Esophagus squamous epithelium (tissue), 5 donors: Measurements from ENCODE around the gene PRPS1. TPM values are rescaled to one million over a fixed set of nuclear protein-coding genes. Genes with fewer than 3 reads are reported as not detected.
"Not testable (repeated sequence)": the region's sequence is repeated elsewhere in the genome, so short reads cannot be mapped to it uniquely, and the experiment has no call there.

Experiments
- DNase-seq: peaks from one replicate; lab custom pipeline; 2025; lab: John Stamatoyannopoulos, UW
- H3K27ac ChIP-seq, 4 donors: fragments of 200-600 bp; sonication (generic); one replicate each; pipeline ENCODE4 v1.5.1; 2016 to 2019; ENCODE audit warnings: mild to moderate bottlenecking in 1 of 4
- H3K27me3 ChIP-seq, 4 donors: fragments of 200-600 bp; sonication (generic); 1 replicate in 3 of 4; 2 replicates in 1 of 4; pipeline versions ENCODE4 v1.5.1 to v1.6.0; 2017 to 2021; ENCODE audit warnings: antibody characterized with exemption in 1 of 4
- H3K36me3 ChIP-seq, 3 donors: fragments of 200-600 bp; sonication (generic); one replicate each; pipeline ENCODE4 v1.5.1; 2016 to 2019
- H3K4me1 ChIP-seq, 3 donors: fragments of 200-600 bp; sonication (generic); one replicate each; pipeline ENCODE4 v1.5.1; 2017 to 2019
- H3K4me3 ChIP-seq, 4 donors: fragments of 200-600 bp; sonication (generic); 1 replicate in 3 of 4; 2 replicates in 1 of 4; pipeline ENCODE4 v1.5.1; 2016 to 2019; ENCODE audit warnings: mild to moderate bottlenecking in 2 of 4, moderate library complexity in 1 of 4
- H3K9me3 ChIP-seq, 3 donors: fragments of 200-600 bp; sonication (generic); one replicate each; pipeline ENCODE4 v1.5.1; 2016 to 2019
- POLR2A ChIP-seq, 4 donors: fragments of 450-650 bp; IDR thresholded peaks; one replicate each; pipeline ENCODE4 v1.6.1; 2017; ENCODE audit warnings: antibody characterized with exemption in 4 of 4, mild to moderate bottlenecking in 4 of 4, moderate library complexity in 3 of 4
- WGBS, 2 donors: methylation state at CpG; one replicate each; pipeline ENCODE4 v1.1.5; 2018; 5-methylcytosine and 5-hydroxymethylcytosine counted together
- intact Hi-C: fragments of 100-400 bp; cut with DNase I; formaldehyde crosslinking; loops from one replicate; pipeline ENCODE4 v1.15.0; 2022
- total RNA-seq, 4 donors: library from RNA; depleted of rRNA; stranded (reverse); fragments of >200 nt; gene quantifications; one replicate each; pipeline ENCODE4 v1.1.0, GENCODE V29; 2016
- TF ChIP-seq, protein P1 (sequence below), 6 experiments: fragments of 450-650 bp in 4 of 6; fragments of 200-600 bp in 2 of 6; sonication (generic) in 2 of 6; IDR thresholded peaks; one replicate each; pipeline ENCODE4 v1.5.1; 2016 to 2019; ENCODE audit warnings: antibody characterized with exemption in 6 of 6, mild to moderate bottlenecking in 4 of 6, moderate library complexity in 4 of 6
- donor health status: DM: yes; HTN: yes; CAD: no.

The PRPS1 gene
- total RNA-seq, 4 donors from 2014 or later, result 9.1 to 18.1 (median 16.5) TPM

DNA sequence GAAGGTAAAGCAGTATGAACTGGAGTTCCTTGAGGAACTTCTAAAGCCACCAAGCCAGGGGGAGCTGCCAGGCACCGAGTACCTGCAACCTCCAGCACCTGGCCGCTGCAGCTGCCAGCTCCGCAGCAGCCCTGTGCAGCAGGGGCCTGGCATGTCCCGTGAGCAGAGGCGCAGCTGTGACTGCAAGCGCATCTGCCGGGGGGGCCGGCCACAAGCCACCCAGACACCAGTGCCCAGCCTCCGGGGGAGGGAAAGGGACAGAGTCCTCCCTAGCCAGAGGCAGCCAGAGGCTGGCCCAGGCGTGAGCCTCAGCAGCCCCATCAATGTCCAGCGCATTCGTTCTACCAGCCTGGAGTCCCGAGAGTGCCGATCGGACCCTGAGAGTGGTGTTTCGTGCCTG, 26.6 kb upstream of the PRPS1 start:
- Histone ChIP-seq H3K27ac (no peak overlapping the region), H3K4me1 (no peaks in the 10 kb centered on the region), H3K4me3 (no peak overlapping the region), H3K36me3 (no peaks in the 10 kb centered on the region), H3K27me3 (no peaks in the 10 kb centered on the region), H3K9me3 (no peaks in the 10 kb centered on the region)
- WGBS, 2 donors, result no CpG with 5 or more reads among the region's 16 CpGs
- TF ChIP-seq POLR2A (IDR thresholded peaks at IDR 0.05), result no peak
- TF ChIP-seq, protein P1, sequence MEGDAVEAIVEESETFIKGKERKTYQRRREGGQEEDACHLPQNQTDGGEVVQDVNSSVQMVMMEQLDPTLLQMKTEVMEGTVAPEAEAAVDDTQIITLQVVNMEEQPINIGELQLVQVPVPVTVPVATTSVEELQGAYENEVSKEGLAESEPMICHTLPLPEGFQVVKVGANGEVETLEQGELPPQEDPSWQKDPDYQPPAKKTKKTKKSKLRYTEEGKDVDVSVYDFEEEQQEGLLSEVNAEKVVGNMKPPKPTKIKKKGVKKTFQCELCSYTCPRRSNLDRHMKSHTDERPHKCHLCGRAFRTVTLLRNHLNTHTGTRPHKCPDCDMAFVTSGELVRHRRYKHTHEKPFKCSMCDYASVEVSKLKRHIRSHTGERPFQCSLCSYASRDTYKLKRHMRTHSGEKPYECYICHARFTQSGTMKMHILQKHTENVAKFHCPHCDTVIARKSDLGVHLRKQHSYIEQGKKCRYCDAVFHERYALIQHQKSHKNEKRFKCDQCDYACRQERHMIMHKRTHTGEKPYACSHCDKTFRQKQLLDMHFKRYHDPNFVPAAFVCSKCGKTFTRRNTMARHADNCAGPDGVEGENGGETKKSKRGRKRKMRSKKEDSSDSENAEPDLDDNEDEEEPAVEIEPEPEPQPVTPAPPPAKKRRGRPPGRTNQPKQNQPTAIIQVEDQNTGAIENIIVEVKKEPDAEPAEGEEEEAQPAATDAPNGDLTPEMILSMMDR (IDR thresholded peaks at IDR 0.05), result no peak
- DNase-seq, result no peak
- intact Hi-C loops, result no loop called here

DNA sequence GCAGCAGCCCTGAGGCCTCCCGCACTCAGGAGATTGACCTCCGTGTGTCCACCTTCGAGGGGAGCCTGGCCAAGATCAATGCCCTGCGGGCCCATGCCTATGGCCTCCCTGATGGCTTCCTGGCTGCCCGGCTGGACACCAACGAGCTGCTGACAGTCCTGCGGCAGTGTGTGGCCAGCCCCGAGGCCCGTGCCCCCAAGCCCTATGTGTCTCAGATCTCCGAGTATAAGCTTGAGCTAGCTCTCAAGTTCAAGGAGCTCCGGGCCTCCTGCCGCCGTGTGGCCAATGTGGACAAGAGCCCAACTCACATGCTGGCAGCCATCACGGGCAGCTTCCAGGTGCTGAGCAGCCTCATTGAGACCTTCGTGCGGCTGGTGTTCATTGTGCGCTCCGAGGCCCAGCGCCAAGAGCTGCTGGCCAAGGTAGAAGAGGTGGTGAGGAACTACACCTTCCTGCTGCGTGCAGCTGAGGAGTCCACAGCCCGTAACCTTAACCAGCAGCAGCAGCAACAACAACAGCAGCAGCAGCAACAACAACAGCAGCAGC, 25.5 kb upstream of the PRPS1 start:
- WGBS, 2 donors, result no CpG with 5 or more reads among the region's 21 CpGs
- no peaks in the 10 kb centered on the region for H3K27me3 ChIP-seq
- no peak overlapping the region for H3K4me3 ChIP-seq
- no peak overlapping the region for H3K27ac ChIP-seq
- H3K4me1 ChIP-seq, result no peaks in the 10 kb centered on the region
- no peaks in the 10 kb centered on the region for H3K9me3 ChIP-seq
- DNase-seq, result no peak
- TF ChIP-seq, protein P1 (IDR thresholded peaks at IDR 0.05), result no peak
- H3K36me3 ChIP-seq, result no peaks in the 10 kb centered on the region
- intact Hi-C loops, result no loop called here

DNA sequence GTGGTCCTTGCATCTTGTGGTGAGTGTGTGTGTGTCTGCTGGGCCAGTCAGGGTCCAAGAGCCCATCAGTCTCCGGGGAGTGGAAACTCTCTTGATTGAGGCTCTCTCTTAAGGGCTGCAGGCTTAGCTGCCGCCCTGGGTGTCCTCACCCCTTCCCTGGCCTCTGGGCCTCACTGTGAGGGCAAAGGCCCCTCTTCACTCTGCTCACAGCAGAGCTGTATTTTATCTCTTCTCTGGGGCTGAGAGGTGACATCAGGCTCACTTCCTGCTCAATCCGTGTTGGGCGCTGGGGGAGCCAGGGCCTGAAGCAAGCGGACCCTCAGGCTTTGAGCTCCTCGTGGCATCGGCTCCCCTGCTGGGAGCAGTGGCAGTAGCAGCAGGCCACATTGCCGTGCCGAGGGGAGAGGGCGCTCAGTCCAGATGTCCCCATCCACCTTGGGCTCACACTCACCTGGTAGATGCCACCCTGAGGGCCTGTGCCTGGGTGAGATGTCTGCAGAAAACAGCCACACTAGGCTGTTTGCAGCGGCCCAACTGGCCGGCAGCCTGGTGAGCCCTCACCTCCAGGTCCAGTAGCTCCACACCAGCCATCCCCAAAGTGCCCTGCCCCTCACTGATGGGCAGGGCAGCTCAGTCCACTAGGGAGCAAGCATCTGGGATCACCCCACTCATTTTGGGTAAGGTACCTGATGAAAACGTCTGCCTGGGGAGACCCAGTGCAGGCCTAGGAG, 24.7 kb upstream of the PRPS1 start:
- DNase-seq, result no peak
- H3K27me3 ChIP-seq, result no peaks in the 10 kb centered on the region
- TF ChIP-seq, protein P1 (IDR thresholded peaks at IDR 0.05), result no peak
- no peak for TF ChIP-seq POLR2A (IDR thresholded peaks at IDR 0.05)
- intact Hi-C loops, result no loop called here
- WGBS, 2 donors, result no CpG with 5 or more reads among the region's 13 CpGs
- H3K4me3 ChIP-seq, result no peak overlapping the region
- H3K27ac ChIP-seq, result no peak overlapping the region
- H3K36me3 ChIP-seq, result no peaks in the 10 kb centered on the region
- H3K9me3 ChIP-seq, result no peaks in the 10 kb centered on the region
- no peaks in the 10 kb centered on the region for H3K4me1 ChIP-seq

DNA sequence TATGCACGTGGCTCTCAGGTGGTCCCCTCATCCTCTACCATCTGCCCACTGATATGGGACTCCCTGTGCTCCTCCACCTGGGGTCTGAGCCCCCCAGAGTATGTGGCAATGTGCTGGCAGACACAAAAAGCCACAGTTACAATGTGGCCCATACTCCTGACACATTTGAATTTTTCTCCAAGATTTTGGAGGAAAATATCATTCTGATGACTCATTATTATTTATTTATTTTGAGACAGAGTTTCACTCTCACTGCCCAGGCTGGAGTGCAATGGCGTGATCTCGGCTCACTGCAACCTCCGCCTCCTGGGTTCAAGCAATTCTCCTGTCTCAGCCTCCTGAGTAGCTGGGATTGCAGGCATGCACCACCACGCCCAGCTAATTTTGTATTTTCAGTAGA, 19.2 kb upstream of the PRPS1 start:
- H3K4me1 ChIP-seq, H3K4me3 ChIP-seq, H3K9me3 ChIP-seq, DNase-seq, H3K27ac ChIP-seq, intact Hi-C loops, H3K27me3 ChIP-seq, H3K36me3 ChIP-seq: not testable (repeated sequence)
- WGBS, 2 donors, result 50 to 72% methylated on average over 1 to 5 of the region's 5 CpGs

DNA sequence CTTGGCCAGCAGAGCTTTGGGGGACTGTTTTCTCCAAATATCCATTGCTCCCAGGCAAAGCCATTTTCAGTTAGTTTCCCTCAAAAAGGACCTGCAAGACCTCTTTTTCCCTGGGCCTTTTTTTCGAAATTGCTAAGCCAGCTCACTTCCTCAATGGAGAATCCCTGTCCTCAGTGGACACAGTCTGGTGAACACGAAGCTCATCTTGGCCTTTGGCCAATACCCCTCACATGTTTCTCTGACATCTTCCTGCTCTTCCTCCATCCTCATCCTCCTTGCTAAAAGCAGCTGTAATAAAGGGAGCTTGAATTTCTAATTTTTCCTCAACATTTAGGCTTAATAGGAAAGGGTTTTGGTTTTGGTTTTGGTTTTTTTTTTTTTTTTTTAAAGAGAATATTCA, 17.6 kb upstream of the PRPS1 start:
- Histone ChIP-seq H3K4me3 (no peak overlapping the region), H3K4me1 (no peaks in the 10 kb centered on the region), H3K36me3 (no peaks in the 10 kb centered on the region), H3K9me3 (no peaks in the 10 kb centered on the region), H3K27ac (no peak overlapping the region), H3K27me3 (no peaks in the 10 kb centered on the region)
- 9 to 40% methylated on average over 2 of the region's 2 CpGs for WGBS, 2 donors
- TF ChIP-seq POLR2A (IDR thresholded peaks at IDR 0.05), result no peak
- TF ChIP-seq, protein P1 (IDR thresholded peaks at IDR 0.05), result no peak
- intact Hi-C loops, result no loop called here
- DNase-seq, result no peak
